Astrocyte of the hippocampus (primary cell): Measurements from ENCODE around the gene FKBP14.
"Not testable (repeated sequence)": the region's sequence is repeated elsewhere in the genome, so short reads cannot be mapped to it uniquely, and the experiment has no call there.

Experiments used
- DNase-seq: peaks from one replicate; pipeline ENCODE4 v3.0.0; 2011; ENCODE audit warnings: low read depth, low spot score

The FKBP14 gene

DNA sequence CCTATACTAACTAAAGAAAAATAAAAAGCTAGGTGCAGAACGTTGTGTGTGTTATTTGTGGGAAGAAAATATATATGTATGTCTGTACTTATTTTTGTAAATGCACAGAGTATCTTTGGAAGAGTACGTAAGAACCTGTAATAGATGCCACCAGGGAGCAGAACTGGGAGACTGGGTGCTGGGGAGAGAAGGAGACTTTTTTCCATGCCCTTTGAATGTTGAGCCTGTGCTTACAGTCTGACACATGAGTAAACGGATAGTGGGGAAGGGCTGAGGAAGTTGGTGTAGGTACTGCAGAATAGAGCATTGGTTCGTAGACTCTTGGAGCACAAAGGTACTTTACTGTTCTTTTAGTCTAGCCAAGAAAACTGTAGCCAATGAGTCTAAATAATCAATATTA lies 35.6 kb downstream of the FKBP14 start:
- no peak for DNase-seq

DNA sequence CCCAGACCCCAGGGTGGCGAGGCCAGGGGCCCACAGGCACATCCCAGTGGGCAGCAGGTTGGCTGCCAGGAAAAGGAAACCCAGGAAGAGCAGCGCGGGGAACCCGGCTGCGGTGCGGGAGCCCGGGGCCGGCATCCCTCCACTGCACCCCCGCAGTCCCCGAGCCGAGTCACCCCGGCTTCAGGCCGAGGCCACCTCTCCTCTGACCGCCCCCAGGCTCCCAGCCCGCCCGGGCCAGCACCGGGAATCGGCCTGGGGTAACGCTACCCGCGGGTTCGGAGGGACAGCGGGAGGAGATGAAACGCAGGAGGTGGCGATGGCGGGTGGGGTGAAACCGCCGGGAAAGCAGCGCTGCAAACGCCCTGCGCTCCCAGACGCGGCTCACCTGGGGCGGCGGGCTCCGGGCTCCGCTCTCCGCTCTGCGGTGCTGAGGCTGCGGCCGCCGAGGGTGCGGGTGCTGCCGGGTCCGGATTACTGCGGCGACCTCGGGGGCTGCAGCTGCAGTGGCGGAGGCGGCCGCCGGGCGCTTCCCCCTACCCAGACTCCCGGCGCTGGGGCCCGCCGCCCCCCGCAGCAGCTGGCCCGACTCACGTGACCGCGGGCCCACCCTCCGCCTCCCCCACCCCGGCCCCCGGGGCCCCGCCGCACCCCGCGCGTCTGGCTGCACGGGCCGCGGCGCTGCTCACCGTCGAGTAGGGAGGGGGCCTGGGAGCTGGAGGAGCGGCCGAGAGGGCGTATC lies 37.1 kb downstream of the FKBP14 start, which contains the start of gene SCRN1:
Gene SCRN1 (minus strand): TSS at position 545 of the 739 bp plus-strand sequence. CDS start 20,734 bp downstream, outside the sequence.
- DNase-seq: peak; percentile 72

DNA sequence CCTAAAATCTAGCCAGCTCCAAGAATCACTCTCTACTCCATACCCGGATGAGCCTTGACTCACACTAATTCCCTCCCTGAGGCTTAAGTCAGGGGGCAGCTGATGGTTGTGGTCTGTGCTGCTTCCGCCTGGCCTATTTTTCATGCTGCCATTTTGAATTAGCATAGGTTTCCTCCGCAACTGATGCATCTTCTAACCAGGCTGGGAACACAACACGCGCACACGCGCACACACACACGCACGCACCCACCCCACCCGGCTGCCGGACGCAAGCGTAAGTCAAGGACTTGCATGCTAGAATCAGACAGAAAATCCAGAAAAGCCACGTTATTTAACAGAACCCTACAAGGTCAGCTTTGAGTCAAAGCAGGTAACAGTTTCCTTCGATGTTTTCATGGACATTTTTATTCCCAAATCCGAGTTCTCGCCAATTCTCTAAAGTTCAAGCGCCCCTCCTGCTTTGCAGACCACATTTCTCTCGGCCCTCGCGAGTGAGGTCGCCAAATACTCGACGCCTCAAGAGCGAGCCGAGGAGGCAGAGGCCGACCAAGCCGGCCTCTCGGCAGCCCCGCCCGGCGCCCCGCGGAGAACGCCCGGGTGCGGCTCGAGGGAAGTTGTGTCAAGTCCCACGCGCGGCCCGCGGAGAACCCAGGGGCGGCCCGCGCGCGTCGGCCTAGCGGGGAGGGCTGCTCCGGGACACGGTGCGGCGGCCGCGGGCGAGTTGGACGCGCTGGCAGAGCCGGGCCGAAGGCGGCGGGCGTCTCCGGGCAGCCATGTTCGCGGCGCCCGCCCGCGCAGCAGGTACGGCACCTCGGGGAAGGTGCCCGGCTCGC lies 37.9 kb downstream of the FKBP14 start:
- DNase-seq: peak; percentile 81

DNA sequence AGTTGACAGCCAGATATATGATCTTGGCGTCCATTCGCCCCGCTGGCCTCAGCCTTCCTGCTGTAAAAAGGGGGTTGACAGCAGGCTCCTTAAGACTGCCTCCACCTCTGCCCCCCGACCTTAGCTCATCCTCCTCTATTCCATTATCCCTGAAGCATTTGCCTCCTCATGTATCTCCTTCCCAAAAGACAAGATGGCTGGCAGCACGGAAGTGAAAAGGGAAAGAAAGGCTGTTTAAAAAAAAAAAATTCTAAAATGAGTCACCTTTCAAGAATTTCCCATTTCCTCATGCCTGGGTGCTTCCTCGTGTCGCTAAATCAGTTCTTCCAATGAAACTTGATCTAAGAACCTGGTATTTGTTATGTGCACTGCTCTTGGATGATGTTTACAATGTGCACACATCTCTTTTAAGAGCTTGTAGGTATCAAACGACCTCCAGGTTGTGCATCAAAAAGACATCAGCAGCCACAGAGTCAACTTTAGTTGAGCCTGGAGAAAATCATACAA lies 38.6 kb downstream of the FKBP14 start:
- peak; percentile 85 for DNase-seq

DNA sequence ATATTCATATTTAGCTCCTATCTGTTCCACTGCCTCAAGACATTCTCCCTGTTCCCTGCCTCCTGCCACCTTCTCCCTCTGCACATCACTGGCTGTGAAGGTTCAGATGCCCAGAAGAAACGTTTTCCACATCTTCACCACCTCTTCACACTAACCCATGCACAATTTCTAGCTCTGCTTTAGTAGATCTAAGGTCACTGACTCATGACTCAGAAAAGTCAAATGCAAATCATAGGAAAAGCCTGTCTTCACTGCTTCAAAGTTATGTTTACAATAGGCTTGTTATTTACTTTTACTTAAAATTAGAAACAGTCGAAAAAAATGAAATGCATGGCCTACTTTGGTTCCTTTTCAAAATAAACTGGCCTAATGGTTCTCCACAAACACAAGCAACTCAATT lies 39.4 kb downstream of the FKBP14 start:
- peak; percentile 20 for DNase-seq

DNA sequence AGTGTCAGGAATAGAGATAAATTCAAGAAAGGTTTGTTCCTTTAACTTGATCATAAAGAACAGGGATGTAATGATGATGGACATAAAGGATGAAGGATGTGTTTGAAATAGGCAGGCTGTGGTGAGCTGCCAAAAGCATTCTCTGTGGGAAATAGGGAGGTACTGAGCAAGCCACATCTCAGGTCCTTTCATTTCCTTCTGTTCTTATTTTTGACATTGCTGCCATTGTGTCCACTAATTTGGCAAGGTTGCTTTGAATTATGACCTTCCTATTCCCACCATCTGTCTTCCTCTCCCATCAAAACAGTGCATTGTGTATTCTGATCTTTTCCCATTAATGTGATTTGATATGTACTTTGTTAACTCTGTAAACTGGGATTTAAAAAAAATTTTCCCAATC lies 46.4 kb downstream of the FKBP14 start:
- DNase-seq: no peak

DNA sequence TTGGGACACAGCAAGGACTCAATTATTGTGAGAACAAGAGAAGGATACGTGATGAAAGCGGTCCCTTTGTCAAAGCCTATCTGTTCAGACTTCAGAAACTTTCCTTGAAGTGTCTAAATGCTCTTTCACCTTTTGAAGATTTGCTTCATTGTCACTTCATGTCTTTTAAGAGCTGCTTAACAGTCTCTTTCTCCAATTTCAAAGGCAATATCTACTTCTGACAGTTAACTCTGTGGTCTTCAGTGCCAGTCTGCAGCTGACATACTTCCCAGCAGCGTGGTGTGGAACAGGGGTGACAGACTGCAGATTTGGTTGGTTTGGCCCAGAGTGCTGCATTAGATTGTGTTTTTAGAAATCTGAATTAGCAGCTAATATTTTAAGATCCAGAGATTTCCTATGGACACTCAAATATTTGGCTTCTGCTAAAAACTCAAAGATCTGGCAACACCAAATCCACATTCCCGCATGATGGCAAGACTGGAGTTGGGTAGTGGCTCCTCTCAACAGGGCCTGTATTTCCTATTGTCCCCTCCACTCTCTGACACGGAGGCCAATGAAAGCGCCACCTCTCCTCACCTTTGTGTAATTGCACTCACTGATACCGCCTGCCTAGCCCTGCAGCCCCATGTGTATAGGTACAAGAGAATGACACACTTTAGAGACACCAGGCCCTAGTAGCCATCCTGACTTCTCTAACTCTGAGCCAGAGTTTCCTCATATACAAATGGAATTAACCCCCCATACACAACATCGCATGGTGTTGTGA lies 48.4 kb downstream of the FKBP14 start:
- no peak for DNase-seq

DNA sequence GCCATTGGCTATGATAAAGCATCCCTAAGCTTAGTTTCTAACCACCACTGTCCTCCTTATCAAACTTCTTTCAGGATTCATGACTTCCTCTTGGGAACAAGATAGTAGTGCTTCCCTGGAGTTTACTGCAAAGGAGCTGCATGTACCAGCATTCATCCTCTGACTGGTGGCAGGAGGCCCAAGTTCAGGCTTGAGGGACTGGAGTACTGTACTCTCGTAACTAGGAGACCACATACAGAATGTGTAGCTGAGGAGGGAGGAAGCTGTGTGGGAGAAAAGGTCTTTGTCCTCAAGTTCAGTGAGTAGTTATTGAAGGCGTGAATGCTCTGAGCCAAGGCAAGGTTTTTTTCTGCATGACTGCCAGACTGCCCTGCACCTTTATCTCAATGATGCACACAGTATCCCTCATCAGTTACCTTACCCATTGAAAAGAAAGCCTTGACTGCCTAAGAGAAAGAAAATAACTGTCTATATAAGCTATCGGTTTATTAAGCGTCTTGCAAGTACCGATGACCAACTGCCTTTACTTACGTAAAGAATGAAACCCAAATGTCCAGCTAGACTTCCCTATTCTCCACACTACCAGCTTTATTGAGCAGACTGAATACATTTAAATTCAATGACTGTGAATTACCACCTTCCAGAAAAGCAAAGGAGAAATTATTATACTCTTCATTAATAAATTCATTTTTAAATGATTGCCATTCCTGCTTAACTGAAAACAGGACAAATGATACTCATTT lies 49.7 kb downstream of the FKBP14 start:
- DNase-seq: peak; percentile 81

DNA sequence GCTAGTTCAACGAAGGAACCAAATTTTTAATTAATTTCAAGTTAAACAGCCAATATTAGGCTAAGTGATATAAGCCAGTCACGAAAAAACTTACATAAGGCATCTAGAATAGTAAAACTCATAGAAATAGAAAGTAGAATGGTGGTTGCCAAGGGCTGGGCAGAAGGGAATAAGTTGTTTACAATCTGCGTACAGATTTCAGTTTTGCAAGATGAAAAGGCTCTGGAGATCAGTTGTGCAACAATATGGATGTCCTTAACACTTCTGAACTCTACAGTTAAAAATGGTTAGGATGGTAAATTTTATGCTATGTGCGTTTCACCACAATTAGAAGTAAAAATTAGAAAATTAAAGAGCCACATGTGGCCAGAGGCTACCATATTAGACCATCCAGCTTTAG lies 50.2 kb downstream of the FKBP14 start:
- peak; percentile 13 for DNase-seq

DNA sequence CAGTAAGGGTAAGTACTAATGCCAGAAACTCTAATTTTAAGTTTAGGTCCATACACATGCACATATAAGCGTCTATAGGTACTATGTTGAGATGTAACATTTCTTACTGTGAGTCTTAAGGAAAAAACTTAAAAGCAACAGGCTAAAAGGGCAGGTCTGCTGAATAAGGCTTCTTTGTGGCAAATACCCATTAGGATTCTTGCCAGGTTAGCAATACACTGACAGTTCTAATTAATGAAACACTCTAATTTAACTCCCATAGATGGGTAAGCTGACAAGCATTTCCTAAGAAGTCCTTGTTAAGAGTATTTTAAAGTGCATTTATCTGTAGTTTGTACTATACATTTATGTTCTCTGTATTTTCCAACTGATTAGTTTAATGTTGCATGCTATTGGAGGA lies 50.9 kb downstream of the FKBP14 start:
- DNase-seq: no peak

DNA sequence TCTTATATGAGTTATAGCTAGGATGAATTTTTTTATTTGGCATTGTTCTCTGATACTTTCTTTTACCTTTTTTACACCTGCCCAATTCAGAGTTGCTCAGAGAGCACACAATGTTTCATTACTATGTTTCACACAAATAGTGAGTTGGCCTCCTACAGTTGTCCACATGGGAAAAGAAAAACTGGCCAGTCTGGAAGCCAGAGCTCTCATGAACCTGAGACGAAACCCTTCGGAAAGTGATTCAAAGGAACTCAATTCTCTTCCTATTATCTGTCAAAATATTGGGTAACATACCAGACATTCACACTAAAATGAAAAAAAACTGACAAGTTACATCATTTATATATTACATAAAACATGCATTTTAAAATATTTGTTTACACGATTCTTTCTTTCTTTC lies 52.2 kb downstream of the FKBP14 start:
- no peak for DNase-seq

DNA sequence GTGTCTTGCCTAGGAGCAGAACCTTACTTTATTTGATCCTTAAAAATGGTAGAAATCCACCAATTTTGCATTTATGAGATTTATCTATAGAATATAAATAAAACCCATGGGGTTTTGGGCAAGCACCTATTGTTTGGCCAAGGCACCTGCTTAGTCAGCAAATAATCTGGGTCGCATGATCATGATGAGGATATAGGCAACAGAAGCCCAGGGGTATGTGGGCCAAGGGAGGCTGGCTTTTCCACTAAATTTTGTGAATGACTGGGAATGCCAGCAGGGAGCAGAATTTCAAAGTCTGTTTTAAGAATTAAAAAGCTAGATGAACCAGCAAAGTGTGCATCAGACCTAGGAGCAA lies 54.2 kb downstream of the FKBP14 start:
- DNase-seq: no peak

DNA sequence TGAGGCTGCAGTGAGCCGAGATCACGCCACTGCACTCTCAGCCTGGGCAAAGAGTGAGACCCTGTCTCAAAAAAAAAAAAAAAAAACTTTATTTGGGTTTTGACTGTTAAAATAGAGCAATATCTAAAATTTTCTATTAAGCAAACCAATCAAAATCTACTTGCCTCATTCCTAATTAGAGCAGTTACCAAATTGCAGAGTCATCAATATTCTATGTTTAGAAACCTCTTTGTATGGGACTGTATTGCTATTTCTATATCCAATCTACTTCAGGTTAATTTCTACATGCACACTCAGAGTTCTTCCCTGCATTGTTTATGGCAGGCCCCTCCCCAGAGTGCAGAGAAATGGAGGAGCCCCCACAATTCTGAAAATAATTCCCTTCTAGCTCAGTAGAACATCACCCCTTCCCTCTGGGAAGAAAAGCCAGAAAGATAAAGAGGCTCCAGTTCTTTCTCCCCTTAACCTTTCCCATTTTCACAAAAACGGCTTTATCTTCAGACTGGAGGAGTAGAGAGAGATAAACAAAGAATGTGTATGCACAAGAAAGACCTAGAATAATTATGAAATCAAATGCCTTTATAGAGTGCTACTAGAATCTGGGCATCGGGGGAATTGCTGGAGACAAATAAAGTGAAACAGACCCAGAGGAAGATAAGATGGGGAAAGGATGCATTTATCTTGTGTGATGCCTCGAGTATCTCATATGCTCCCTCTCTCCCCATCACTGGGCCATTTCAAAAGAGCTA lies 54.8 kb downstream of the FKBP14 start:
- no peak for DNase-seq

DNA sequence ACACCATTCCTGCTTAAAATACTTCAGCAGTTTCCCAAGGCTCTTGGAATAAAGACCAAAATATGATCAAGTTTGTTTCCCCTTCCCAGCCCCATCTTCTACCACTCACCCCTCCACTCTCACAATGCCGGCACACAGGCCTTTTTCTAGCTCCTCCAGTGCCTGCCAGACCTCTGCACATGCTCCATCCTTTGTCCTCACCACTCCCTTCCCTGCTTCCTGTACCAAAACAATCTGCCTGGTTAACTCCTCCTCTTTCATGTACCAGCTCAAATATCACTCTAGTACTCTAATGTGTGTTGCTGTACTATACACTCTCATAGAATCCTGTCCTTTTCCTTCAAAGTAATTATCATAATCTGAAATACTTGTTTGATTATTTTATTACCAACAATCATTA lies 56.3 kb downstream of the FKBP14 start:
- DNase-seq: no peak

DNA sequence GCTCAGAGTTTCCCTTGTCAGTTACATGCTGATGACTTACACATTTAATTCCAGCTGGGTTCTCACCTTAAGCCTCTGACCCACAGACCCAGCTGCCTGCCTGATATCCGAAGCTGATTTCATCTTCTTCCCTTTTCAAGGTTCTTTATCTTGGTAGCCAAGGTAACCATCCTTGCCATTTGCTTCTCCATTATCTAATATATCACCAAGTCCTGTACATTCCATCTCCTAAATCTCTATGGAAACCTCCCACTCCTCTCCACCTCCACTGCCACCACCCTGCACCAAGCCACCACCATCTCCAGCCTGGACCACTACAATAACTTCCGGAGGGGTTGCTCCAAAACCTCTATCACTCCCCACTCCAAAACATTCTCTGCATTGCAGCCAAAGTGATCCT lies 56.8 kb downstream of the FKBP14 start:
- DNase-seq: no peak

DNA sequence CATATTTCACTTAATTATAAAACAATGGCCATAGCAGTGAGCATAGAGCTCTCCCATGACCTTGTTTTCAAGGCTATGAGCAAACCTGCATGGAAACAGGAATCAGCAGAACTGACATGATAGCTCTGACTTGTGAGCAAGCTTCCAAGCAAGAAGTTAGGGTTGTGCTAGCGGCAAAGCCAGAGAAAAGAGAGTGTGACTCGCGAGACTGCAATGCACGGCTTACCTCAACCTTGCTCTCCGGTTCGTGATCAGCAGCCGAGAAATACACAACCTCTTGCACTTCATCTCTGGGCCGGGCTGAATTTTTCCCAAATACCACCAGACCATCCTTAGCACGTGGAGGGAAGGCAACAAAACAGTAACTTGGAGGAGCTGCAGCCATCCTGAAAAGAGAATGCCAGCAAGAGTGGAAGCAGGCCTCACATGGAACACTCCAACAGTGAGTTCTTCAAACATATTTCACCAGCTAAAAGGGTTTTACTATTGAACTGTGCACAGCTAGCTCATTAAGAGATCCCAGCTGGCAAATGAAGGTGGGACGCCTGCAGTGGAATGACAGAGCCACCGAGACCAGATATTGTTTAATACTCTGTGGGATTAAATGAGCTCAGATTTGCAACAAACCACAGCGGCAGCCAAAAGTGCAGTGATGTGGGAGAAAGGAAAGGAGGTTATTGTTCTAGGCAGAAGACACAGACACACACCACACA lies 57.7 kb downstream of the FKBP14 start:
- peak; percentile 78 for DNase-seq

DNA sequence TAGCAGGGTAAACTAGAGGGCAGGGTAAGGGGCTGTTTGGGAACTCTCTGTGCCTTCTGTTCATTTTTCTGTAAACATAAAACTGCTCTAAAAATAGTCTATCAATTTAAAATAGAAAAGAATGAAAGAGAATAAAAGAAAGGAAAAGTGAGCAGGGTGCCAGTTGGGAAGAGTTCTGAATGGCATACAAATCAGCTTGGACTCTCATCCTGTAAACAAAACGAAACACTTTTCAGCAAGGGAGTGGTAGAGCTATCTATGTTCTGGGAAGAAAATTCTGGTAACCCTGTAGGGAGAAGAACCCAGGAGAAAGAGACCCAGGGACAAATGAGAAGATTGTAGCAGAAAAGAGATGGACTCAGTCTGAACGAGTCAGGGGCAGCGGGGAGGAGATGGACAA lies 61.5 kb downstream of the FKBP14 start:
- DNase-seq: no peak

DNA sequence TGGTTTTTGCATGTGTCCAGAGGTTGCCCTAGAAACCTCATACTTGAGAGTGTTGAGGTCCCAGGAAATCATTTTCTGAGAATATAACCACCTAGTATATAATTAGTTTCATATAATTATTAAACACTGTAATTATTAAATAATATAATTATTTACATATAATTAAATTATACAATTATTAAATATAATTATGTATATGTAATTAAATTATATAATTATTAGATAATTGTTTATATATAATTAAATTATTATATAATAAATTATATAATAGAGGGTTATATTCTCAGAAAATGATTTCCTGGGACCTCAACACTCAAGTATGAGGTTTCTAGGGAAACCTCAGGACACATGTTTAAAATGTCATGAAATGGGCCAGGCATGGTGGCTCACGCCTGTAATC lies 64.5 kb downstream of the FKBP14 start:
- DNase-seq: no peak

DNA sequence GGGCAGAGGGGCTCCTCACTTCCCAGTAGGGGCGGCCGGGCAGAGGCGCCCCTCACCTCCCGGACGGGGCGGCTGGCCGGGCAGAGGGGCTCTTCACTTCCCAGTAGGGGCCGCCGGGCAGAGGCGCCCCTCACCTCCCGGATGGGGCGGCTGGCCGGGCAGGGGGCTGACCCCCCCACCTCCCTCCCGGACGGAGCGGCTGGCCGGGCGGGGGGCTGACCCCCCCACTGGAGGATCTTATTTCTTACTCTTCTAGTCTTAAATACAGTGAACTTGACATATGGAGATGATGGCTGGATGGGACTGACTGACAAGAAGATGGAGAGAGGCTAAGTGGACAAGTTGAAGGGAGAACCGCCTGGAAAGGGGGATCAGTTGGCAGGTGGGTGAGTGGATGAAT lies 64.9 kb downstream of the FKBP14 start:
- DNase-seq: not testable (repeated sequence)
